Measurements from ENCODE around the gene PAK5. TPM values are rescaled to one million over a fixed set of nuclear protein-coding genes. Genes with fewer than 3 reads are reported as not detected.

Gene PAK5
- total RNA-seq, 1 donor from 2014 or later: 0.10 TPM

DNA sequence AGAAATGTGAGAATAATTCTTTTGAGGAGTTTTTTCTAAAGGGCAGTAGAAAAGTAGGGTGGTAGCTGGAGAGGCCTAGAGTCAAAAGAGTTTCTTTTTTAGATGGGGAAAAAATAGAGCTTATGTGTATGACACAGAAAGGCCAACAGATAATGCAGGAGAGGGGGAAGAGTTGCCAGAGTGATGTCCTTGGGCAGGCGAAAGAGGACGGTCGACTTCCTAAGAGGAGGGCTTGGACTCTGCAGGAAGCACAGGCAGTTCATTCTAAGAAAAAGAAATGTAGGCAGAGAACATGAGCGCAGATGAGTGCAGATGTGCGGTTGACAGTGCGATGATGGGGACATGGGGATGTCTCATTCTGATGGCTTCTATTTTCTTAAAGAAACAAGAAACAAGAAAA is 68.9 kb downstream of the PAK5 start:
- TF ChIP-seq, protein P1, sequence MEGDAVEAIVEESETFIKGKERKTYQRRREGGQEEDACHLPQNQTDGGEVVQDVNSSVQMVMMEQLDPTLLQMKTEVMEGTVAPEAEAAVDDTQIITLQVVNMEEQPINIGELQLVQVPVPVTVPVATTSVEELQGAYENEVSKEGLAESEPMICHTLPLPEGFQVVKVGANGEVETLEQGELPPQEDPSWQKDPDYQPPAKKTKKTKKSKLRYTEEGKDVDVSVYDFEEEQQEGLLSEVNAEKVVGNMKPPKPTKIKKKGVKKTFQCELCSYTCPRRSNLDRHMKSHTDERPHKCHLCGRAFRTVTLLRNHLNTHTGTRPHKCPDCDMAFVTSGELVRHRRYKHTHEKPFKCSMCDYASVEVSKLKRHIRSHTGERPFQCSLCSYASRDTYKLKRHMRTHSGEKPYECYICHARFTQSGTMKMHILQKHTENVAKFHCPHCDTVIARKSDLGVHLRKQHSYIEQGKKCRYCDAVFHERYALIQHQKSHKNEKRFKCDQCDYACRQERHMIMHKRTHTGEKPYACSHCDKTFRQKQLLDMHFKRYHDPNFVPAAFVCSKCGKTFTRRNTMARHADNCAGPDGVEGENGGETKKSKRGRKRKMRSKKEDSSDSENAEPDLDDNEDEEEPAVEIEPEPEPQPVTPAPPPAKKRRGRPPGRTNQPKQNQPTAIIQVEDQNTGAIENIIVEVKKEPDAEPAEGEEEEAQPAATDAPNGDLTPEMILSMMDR (IDR thresholded peaks at IDR 0.05; ENCODE audit: unreplicated experiment): no peak
- H3K9me3 Mint-ChIP-seq (ENCODE audit: unreplicated experiment): no peaks in the 10 kb centered on the region
- no peak for DNase-seq (ENCODE audit: low spot score)
- no peaks in the 10 kb centered on the region for H3K27me3 Mint-ChIP-seq (ENCODE audit: unreplicated experiment)
- H3K4me3 Mint-ChIP-seq (ENCODE audit: unreplicated experiment): no peak overlapping the region
- H3K27ac Mint-ChIP-seq (ENCODE audit: unreplicated experiment): no peak overlapping the region
- no peaks in the 10 kb centered on the region for H3K36me3 Mint-ChIP-seq (ENCODE audit: low read depth, unreplicated experiment)
- no peaks in the 10 kb centered on the region for H3K4me1 Mint-ChIP-seq (ENCODE audit: unreplicated experiment)

DNA sequence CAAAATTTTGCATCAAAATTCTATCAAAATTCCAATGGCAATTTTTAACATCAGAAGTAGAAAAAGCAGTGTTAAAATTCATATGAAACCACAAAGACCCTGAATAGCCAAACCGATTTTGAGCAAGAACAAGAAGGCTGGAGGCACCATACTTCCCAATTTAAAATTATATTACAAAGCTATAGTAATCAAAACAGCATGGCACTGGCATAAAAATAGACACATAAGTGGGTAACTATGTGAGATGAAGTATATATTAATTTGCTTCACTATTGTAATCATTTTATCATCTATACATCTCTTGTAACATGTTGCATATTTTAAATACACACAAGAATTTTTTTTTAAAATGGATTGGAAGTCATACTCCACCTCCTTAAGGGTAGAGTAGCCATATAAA is 77.4 kb downstream of the PAK5 start:
- H3K27ac Mint-ChIP-seq (ENCODE audit: unreplicated experiment): no peak overlapping the region
- no peak for DNase-seq (ENCODE audit: low spot score)
- H3K4me3 Mint-ChIP-seq (ENCODE audit: unreplicated experiment): no peak overlapping the region
- no peaks in the 10 kb centered on the region for H3K36me3 Mint-ChIP-seq (ENCODE audit: low read depth, unreplicated experiment)
- H3K4me1 Mint-ChIP-seq (ENCODE audit: unreplicated experiment): no peaks in the 10 kb centered on the region
- TF ChIP-seq, protein P1 (IDR thresholded peaks at IDR 0.05; ENCODE audit: unreplicated experiment): no peak
- no peaks in the 10 kb centered on the region for H3K27me3 Mint-ChIP-seq (ENCODE audit: unreplicated experiment)
- H3K9me3 Mint-ChIP-seq (ENCODE audit: unreplicated experiment): no peaks in the 10 kb centered on the region

DNA sequence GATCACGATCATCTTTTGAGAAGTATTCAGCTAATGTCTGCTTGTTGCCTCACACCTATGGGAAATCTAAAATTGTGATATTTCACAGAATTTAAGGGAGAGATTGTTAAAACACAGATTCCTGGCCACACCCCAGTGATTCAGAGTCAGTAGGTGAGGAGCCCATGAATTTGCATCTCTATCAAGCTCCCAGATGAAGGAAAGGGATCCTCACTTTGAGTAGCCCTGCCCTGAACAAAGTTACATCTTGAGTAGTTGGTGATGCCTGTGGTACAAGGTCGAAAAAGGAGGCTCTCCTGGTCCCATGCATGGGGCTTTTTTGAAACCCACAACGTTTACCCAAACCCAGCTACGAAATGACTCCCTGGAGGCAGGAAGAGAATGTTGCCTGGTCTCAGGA is 79.5 kb downstream of the PAK5 start:
- DNase-seq (ENCODE audit: low spot score): no peak
- Mint-ChIP-seq H3K4me1 (ENCODE audit: unreplicated experiment) (no peaks in the 10 kb centered on the region), H3K27ac (ENCODE audit: unreplicated experiment) (no peak overlapping the region), H3K36me3 (ENCODE audit: low read depth, unreplicated experiment) (no peaks in the 10 kb centered on the region), H3K9me3 (ENCODE audit: unreplicated experiment) (no peaks in the 10 kb centered on the region), H3K4me3 (ENCODE audit: unreplicated experiment) (no peak overlapping the region), H3K27me3 (ENCODE audit: unreplicated experiment) (no peaks in the 10 kb centered on the region)
- TF ChIP-seq, protein P1 (IDR thresholded peaks at IDR 0.05; ENCODE audit: unreplicated experiment): no peak

DNA sequence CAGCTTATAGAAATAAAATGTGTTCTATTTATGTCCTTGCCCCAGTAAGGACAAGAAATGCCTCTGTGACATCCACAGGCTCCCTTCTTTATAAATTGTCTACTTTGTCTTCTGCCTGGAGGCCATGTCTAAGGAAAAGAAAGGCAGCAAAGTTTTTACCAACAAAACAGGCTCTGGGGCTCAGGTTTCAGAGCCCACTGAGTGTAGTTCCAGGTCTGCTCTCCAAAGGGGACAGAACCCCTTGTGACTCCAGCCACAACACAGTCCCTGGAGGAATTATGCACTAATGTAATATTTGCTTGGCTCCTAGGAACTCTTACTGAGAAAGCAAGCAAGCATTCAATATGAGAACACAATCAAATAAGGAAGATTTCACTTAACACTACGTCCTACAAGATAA is 80.1 kb downstream of the PAK5 start:
- Mint-ChIP-seq H3K4me1 (ENCODE audit: unreplicated experiment) (no peaks in the 10 kb centered on the region), H3K27ac (ENCODE audit: unreplicated experiment) (no peak overlapping the region), H3K27me3 (ENCODE audit: unreplicated experiment) (no peaks in the 10 kb centered on the region), H3K4me3 (ENCODE audit: unreplicated experiment) (no peak overlapping the region), H3K36me3 (ENCODE audit: low read depth, unreplicated experiment) (no peaks in the 10 kb centered on the region), H3K9me3 (ENCODE audit: unreplicated experiment) (no peaks in the 10 kb centered on the region)
- DNase-seq (ENCODE audit: low spot score): no peak
- TF ChIP-seq, protein P1 (IDR thresholded peaks at IDR 0.05; ENCODE audit: unreplicated experiment): no peak

DNA sequence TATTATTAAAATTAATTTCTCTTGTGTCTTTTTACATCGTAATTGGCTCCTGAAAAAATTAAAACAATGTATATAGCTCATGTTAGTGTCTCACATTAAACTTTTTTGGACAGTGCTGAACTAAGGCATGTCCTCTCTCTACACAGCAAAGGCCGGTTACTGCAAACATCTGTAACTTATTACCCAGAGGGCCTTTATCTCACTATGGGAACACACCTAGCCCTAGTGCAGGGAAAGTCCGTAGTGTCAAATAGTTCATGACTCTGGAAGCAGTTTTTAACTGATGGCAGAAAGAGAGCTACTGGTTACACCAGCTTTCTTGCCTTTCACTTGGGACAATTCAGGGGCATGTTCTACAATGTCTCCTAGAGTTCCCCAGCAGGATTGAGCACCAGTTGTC is 82.2 kb downstream of the PAK5 start:
- no peaks in the 10 kb centered on the region for H3K27me3 Mint-ChIP-seq (ENCODE audit: unreplicated experiment)

More for the DNA sequence above, 82.2 kb downstream of the PAK5 start:
- Mint-ChIP-seq H3K4me1 (ENCODE audit: unreplicated experiment) (no peaks in the 10 kb centered on the region), H3K4me3 (ENCODE audit: unreplicated experiment) (no peak overlapping the region), H3K36me3 (ENCODE audit: low read depth, unreplicated experiment) (no peaks in the 10 kb centered on the region), H3K9me3 (ENCODE audit: unreplicated experiment) (no peaks in the 10 kb centered on the region), H3K27ac (ENCODE audit: unreplicated experiment) (no peak overlapping the region)
- DNase-seq (ENCODE audit: low spot score): no peak
- TF ChIP-seq, protein P1 (IDR thresholded peaks at IDR 0.05; ENCODE audit: unreplicated experiment): no peak
